ENCODE measurements around the gene NLN.
A peak's percentile ranks its signal among the peaks of the same experiment; 100 is the strongest.

NLN gene

DNA sequence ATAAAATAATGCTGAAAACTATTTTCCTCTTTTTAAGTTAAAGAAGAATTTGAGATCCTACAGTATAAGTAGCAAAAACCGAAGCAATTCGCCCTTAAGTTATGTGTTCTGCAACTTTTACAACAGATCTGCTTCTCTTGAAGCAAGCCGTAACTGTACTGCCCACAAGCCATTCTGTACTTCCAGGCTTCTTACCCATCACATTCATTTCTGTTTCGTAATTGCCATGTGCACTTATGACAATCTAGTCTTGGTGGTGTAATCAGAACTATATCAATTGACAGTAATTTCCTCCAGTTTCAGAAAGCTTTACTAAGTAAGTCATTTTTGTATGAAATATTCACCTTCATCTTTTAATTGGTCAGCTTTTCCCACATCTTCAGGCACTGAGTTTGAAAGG is 13.9 kb upstream of the NLN start:
- no peaks in the 10 kb centered on the region for H3K9me3 ChIP-seq (ENCODE audit: insufficient read depth, low read depth, low read length)
- no peaks in the 10 kb centered on the region for H3K79me2 ChIP-seq (ENCODE audit: insufficient read depth, low read length)

DNA sequence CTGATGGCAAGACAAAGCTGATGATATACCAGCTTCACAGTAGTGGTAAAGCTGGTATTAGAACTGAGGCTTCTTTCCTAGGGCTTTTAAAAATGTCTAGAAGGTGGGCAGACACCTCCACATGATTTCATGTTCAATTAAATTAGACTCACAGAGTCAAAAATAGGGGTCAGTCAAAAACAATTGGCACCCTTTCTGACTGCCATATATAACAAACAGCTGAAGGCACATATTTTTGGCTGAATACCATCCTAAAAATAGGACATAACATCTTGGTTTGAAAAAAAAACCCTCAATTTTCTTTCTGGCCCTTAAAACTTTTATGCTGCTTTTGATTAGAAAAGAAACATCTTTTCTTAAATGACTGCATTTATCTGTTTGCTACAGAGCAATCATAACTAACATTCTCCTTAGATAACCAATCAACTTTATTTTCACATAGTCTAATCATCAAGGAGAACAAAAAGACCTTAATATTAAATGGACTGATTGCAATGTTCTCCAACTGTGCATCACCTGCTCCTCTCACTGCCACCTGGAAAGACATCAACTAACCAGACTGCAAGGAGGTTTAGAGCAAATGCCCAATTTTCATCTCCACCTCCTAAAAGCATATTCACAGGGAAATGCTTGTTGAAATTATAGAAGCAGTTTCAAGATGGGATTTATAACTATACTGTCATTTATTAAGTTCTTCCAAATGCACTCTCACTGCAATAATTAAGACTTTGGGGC is 3.3 kb upstream of the NLN start:
- Histone ChIP-seq H3K9me2 (replicated peaks; ENCODE audit: low read depth, low read length) (no peaks in the 10 kb centered on the region), H3K79me2 (ENCODE audit: insufficient read depth, low read length) (peaks cover 10% of the 10 kb centered on the region; the same call in 1 of the 2 replicates), H3K4me1 (ENCODE audit: insufficient read depth, low read length, poor library complexity, severe bottlenecking) (peaks cover 33% of the 10 kb centered on the region), H3F3A (ENCODE audit: low read depth) (no peaks in the 10 kb centered on the region), H3K4me3 (ENCODE audit: low read length, poor library complexity, severe bottlenecking) (peak overlapping the region; percentile 42), H3K27me3 (ENCODE audit: insufficient read depth, low read length, poor library complexity, severe bottlenecking) (no peaks in the 10 kb centered on the region), H3K4me2 (ENCODE audit: low read depth, low read length, poor library complexity, severe bottlenecking) (peak overlapping the region; percentile 90), H3K36me3 (ENCODE audit: insufficient read depth, low read length) (no peaks in the 10 kb centered on the region), H2AFZ (ENCODE audit: low read length) (no peak overlapping the region), H3K9me3 (ENCODE audit: insufficient read depth, low read depth, low read length) (no peaks in the 10 kb centered on the region), H3K9ac (ENCODE audit: low read depth, low read length, poor library complexity, severe bottlenecking) (no peak overlapping the region), H4K20me1 (ENCODE audit: insufficient read depth, low read length, poor library complexity, severe bottlenecking) (no peaks in the 10 kb centered on the region)
- TF ChIP-seq, protein P1, sequence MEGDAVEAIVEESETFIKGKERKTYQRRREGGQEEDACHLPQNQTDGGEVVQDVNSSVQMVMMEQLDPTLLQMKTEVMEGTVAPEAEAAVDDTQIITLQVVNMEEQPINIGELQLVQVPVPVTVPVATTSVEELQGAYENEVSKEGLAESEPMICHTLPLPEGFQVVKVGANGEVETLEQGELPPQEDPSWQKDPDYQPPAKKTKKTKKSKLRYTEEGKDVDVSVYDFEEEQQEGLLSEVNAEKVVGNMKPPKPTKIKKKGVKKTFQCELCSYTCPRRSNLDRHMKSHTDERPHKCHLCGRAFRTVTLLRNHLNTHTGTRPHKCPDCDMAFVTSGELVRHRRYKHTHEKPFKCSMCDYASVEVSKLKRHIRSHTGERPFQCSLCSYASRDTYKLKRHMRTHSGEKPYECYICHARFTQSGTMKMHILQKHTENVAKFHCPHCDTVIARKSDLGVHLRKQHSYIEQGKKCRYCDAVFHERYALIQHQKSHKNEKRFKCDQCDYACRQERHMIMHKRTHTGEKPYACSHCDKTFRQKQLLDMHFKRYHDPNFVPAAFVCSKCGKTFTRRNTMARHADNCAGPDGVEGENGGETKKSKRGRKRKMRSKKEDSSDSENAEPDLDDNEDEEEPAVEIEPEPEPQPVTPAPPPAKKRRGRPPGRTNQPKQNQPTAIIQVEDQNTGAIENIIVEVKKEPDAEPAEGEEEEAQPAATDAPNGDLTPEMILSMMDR (conservative IDR thresholded peaks at IDR 0.05; ENCODE audit: low read length): no peak
- no peak for TF ChIP-seq EZH2phosphoT487 (IDR thresholded peaks at IDR 0.05; ENCODE audit: borderline replicate concordance)

More for the DNA sequence above, 13.9 kb upstream of the NLN start:
- Histone ChIP-seq H3K27me3 (ENCODE audit: insufficient read depth, low read length, poor library complexity, severe bottlenecking) (no peaks in the 10 kb centered on the region), H3K4me3 (ENCODE audit: low read length, poor library complexity, severe bottlenecking) (no peak overlapping the region), H3K4me1 (ENCODE audit: insufficient read depth, low read length, poor library complexity, severe bottlenecking) (no peaks in the 10 kb centered on the region), H3K4me2 (ENCODE audit: low read depth, low read length, poor library complexity, severe bottlenecking) (no peak overlapping the region), H3K9ac (ENCODE audit: low read depth, low read length, poor library complexity, severe bottlenecking) (no peak overlapping the region), H3K9me2 (replicated peaks; ENCODE audit: low read depth, low read length) (no peaks in the 10 kb centered on the region), H4K20me1 (ENCODE audit: insufficient read depth, low read length, poor library complexity, severe bottlenecking) (no peaks in the 10 kb centered on the region), H3F3A (ENCODE audit: low read depth) (no peaks in the 10 kb centered on the region), H3K36me3 (ENCODE audit: insufficient read depth, low read length) (no peaks in the 10 kb centered on the region), H2AFZ (ENCODE audit: low read length) (no peak overlapping the region)
- no peak for TF ChIP-seq EZH2phosphoT487 (IDR thresholded peaks at IDR 0.05; ENCODE audit: borderline replicate concordance)
- TF ChIP-seq, protein P1 (conservative IDR thresholded peaks at IDR 0.05; ENCODE audit: low read length): no peak

- H3K9ac ChIP-seq (ENCODE audit: low read depth, low read length, poor library complexity, severe bottlenecking): peak overlapping the region; percentile 82
- H3K9me3 ChIP-seq (ENCODE audit: insufficient read depth, low read depth, low read length): no peaks in the 10 kb centered on the region
- H3K4me2 ChIP-seq (ENCODE audit: low read depth, low read length, poor library complexity, severe bottlenecking): peak overlapping the region; percentile 90
- no peak for TF ChIP-seq EZH2phosphoT487 (IDR thresholded peaks at IDR 0.05; ENCODE audit: borderline replicate concordance)
- TF ChIP-seq, protein P1 (conservative IDR thresholded peaks at IDR 0.05; ENCODE audit: low read length): no peak
- H3K27me3 ChIP-seq (ENCODE audit: insufficient read depth, low read length, poor library complexity, severe bottlenecking): no peaks in the 10 kb centered on the region
- peak overlapping the region; percentile 93 for H2AFZ ChIP-seq (ENCODE audit: low read length)
- H3K4me3 ChIP-seq (ENCODE audit: low read length, poor library complexity, severe bottlenecking): peak overlapping the region; percentile 93
- peaks cover 10% of the 10 kb centered on the region; the same call in 1 of the 2 replicates for H3K79me2 ChIP-seq (ENCODE audit: insufficient read depth, low read length)
- no peaks in the 10 kb centered on the region for H3K36me3 ChIP-seq (ENCODE audit: insufficient read depth, low read length)
- peaks cover 39% of the 10 kb centered on the region for H3K4me1 ChIP-seq (ENCODE audit: insufficient read depth, low read length, poor library complexity, severe bottlenecking)
- no peaks in the 10 kb centered on the region for H3F3A ChIP-seq (ENCODE audit: low read depth)
- no peaks in the 10 kb centered on the region for H3K9me2 ChIP-seq (replicated peaks; ENCODE audit: low read depth, low read length)
- H4K20me1 ChIP-seq (ENCODE audit: insufficient read depth, low read length, poor library complexity, severe bottlenecking): no peaks in the 10 kb centered on the region
These were observed 820 bp upstream of the NLN start for GRCh38 chr5:65721050-65721719.
